ENCODE measurements around the gene MPZL1. TPM values are rescaled to one million over a fixed set of nuclear protein-coding genes. Genes with fewer than 3 reads are reported as not detected.

The MPZL1 gene
- total RNA-seq, 1 donor, result 112 TPM

GRCh38 chr1:167676916-167677848, 44.6 kb upstream of the MPZL1 start:
- no peak overlapping the region for H3K4me3 ChIP-seq (ENCODE audit: low read depth, low read length)
- TF ChIP-seq CTCF (IDR thresholded peaks at IDR 0.05; ENCODE audit: insufficient read depth, low read length), result no peak
- DNase-seq (ENCODE audit: low read depth), result no peak

GRCh38 chr1:167678422-167678821, 43.4 kb upstream of the MPZL1 start:
- no peak for DNase-seq (ENCODE audit: low read depth)
- no peak for TF ChIP-seq CTCF (IDR thresholded peaks at IDR 0.05; ENCODE audit: insufficient read depth, low read length)
- no peak overlapping the region for H3K4me3 ChIP-seq (ENCODE audit: low read depth, low read length)

GRCh38 chr1:167678838-167679237, 42.9 kb upstream of the MPZL1 start:
- TF ChIP-seq CTCF (IDR thresholded peaks at IDR 0.05; ENCODE audit: insufficient read depth, low read length), result no peak

GRCh38 chr1:167679714-167680113, 42.1 kb upstream of the MPZL1 start:
- no peak for DNase-seq (ENCODE audit: low read depth)
- H3K4me3 ChIP-seq (ENCODE audit: low read depth, low read length), result no peak overlapping the region
- TF ChIP-seq CTCF (IDR thresholded peaks at IDR 0.05; ENCODE audit: insufficient read depth, low read length), result no peak

More at GRCh38 chr1:167678838-167679237, 42.9 kb upstream of the MPZL1 start:
- no peak overlapping the region for H3K4me3 ChIP-seq (ENCODE audit: low read depth, low read length)
- DNase-seq (ENCODE audit: low read depth), result no peak

DNA sequence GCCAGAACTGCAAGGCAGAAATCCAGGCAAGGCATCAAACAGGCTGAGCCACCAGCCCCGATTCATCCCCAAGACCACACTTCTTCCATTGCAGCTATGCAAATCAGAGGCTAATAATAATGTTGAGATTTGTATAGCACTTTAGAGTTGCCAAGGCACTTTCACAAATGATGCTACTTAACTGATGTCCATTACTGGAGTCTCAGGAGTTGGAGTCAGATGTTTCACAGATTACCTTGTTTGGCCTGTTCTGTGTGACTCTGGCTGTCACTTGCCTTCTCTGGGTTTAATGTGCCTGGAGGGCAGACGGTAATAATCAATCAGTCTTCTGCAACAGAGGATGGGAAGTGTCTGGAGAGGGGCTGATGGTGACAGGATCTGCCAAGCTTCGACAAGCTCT, 40.8 kb upstream of the MPZL1 start:
- no peak overlapping the region for H3K4me3 ChIP-seq (ENCODE audit: low read depth, low read length)
- DNase-seq (ENCODE audit: low read depth), result no peak
- TF ChIP-seq CTCF (IDR thresholded peaks at IDR 0.05; ENCODE audit: insufficient read depth, low read length), result no peak

- no peak overlapping the region for H3K4me3 ChIP-seq (ENCODE audit: low read depth, low read length)
- no peak for DNase-seq (ENCODE audit: low read depth)
- no peak for TF ChIP-seq CTCF (IDR thresholded peaks at IDR 0.05; ENCODE audit: insufficient read depth, low read length)
Measured at GRCh38 chr1:167681451-167682098, 40.2 kb upstream of the MPZL1 start.

Data from fibroblast of the aortic adventitia (primary cell).